GM18511 (cell line): ENCODE measurements around the gene RALBP1.
"Not testable (repeated sequence)": the region's sequence is repeated elsewhere in the genome, so short reads cannot be mapped to it uniquely, and the experiment has no call there.

ENCODE experiments used
- ATAC-seq: cut with Tn5 transposase; IDR thresholded peaks from one replicate; pipeline ENCODE4 v1.9.1; 2021; ENCODE audit warnings: mild to moderate bottlenecking, moderate library complexity; ENCODE audit not compliant: unreplicated experiment

Gene RALBP1

GRCh38 chr18:9454061-9454703 is 21.1 kb upstream of the RALBP1 start:
- no peak for ATAC-seq

- ATAC-seq, result no peak
Observed at GRCh38 chr18:9455718-9456511, 19.4 kb upstream of the RALBP1 start.

- ATAC-seq, result no peak
Observed at GRCh38 chr18:9466127-9466526, 9.2 kb upstream of the RALBP1 start.

GRCh38 chr18:9466846-9467245 is 8.5 kb upstream of the RALBP1 start:
- no peak for ATAC-seq

GRCh38 chr18:9468998-9469397 is 6.3 kb upstream of the RALBP1 start:
- no peak for ATAC-seq

- no peak for ATAC-seq
Observed at GRCh38 chr18:9469685-9470084, 5.6 kb upstream of the RALBP1 start.

GRCh38 chr18:9474108-9474982 is 968 bp upstream of the RALBP1 start:
- ATAC-seq, result no peak

GRCh38 chr18:9475643-9476591 is 604 bp downstream of the RALBP1 start:
- ATAC-seq, result peak; percentile 42

GRCh38 chr18:9476949-9477348 is 1.6 kb downstream of the RALBP1 start:
- ATAC-seq, result not testable (repeated sequence)

- ATAC-seq, result no peak
Observed at GRCh38 chr18:9477509-9477908, 2.2 kb downstream of the RALBP1 start.

GRCh38 chr18:9478545-9478944 is 3.2 kb downstream of the RALBP1 start:
- no peak for ATAC-seq

GRCh38 chr18:9482790-9483189 is 7.5 kb downstream of the RALBP1 start:
- ATAC-seq, result peak; percentile 67

- no peak for ATAC-seq
Observed at GRCh38 chr18:9483526-9483925, 8.2 kb downstream of the RALBP1 start.

- not testable (repeated sequence) for ATAC-seq
Observed at GRCh38 chr18:9484856-9485255, 9.5 kb downstream of the RALBP1 start.

- no peak for ATAC-seq
Observed at GRCh38 chr18:9488538-9488937, 13.2 kb downstream of the RALBP1 start.

GRCh38 chr18:9494778-9495331 is 19.5 kb downstream of the RALBP1 start:
- peak; percentile 97 for ATAC-seq

GRCh38 chr18:9495465-9495864 is 20.2 kb downstream of the RALBP1 start:
- no peak for ATAC-seq

GRCh38 chr18:9495916-9496705 is 20.8 kb downstream of the RALBP1 start:
- no peak for ATAC-seq
